GM21390 (cell line): ENCODE measurements around the gene SH3PXD2A.
"Not testable (repeated sequence)": the region's sequence is repeated elsewhere in the genome, so short reads cannot be mapped to it uniquely, and the experiment has no call there.

Experiments
- ATAC-seq: cut with Tn5 transposase; IDR thresholded peaks from one replicate; pipeline ENCODE4 v1.9.1; 2021; ENCODE audit not compliant: unreplicated experiment

SH3PXD2A gene

GRCh38 chr10:103849880-103850571 lies 5.3 kb downstream of the SH3PXD2A start:
- ATAC-seq, result no peak

GRCh38 chr10:103849212-103849877 lies 6.0 kb downstream of the SH3PXD2A start:
- ATAC-seq, result no peak

GRCh38 chr10:103847909-103848468 lies 7.4 kb downstream of the SH3PXD2A start:
- ATAC-seq, result no peak

- no peak for ATAC-seq
These were observed 8.0 kb downstream of the SH3PXD2A start for GRCh38 chr10:103847346-103847745.

- no peak for ATAC-seq
These were observed 9.4 kb downstream of the SH3PXD2A start for GRCh38 chr10:103845972-103846371.

GRCh38 chr10:103845346-103845745 lies 10.0 kb downstream of the SH3PXD2A start:
- ATAC-seq, result not testable (repeated sequence)

GRCh38 chr10:103843854-103844570 lies 11.4 kb downstream of the SH3PXD2A start:
- no peak for ATAC-seq

- ATAC-seq, result no peak
These were observed 12.3 kb downstream of the SH3PXD2A start for GRCh38 chr10:103843045-103843444.

- no peak for ATAC-seq
These were observed 12.8 kb downstream of the SH3PXD2A start for GRCh38 chr10:103842605-103843004.

GRCh38 chr10:103841519-103841918 lies 13.9 kb downstream of the SH3PXD2A start:
- ATAC-seq, result no peak

- no peak for ATAC-seq
These were observed 14.7 kb downstream of the SH3PXD2A start for GRCh38 chr10:103840740-103841070.

- no peak for ATAC-seq
These were observed 15.3 kb downstream of the SH3PXD2A start for GRCh38 chr10:103839872-103840739.

- ATAC-seq, result no peak
These were observed 15.9 kb downstream of the SH3PXD2A start for GRCh38 chr10:103839519-103839871.

GRCh38 chr10:103838862-103839518 lies 16.4 kb downstream of the SH3PXD2A start:
- ATAC-seq, result no peak

GRCh38 chr10:103838070-103838395 lies 17.3 kb downstream of the SH3PXD2A start:
- ATAC-seq, result no peak

GRCh38 chr10:103837370-103838069 lies 17.9 kb downstream of the SH3PXD2A start:
- no peak for ATAC-seq

GRCh38 chr10:103836861-103837260 lies 18.5 kb downstream of the SH3PXD2A start:
- no peak for ATAC-seq

GRCh38 chr10:103836273-103836672 lies 19.1 kb downstream of the SH3PXD2A start:
- ATAC-seq, result no peak

- no peak for ATAC-seq
These were observed 20.0 kb downstream of the SH3PXD2A start for GRCh38 chr10:103835096-103836050.
